ENCODE results near the gene CDH8.
"Not testable (repeated sequence)": the region's sequence is repeated elsewhere in the genome, so short reads cannot be mapped to it uniquely, and the experiment has no call there.

CDH8 gene

GRCh38 chr16:61858988-61859387 lies 177.2 kb downstream of the CDH8 start:
- DNase-seq (ENCODE audit: low read depth) = no peak

GRCh38 chr16:61842666-61843065 lies 193.6 kb downstream of the CDH8 start:
- no peak for DNase-seq (ENCODE audit: low read depth)

DNA sequence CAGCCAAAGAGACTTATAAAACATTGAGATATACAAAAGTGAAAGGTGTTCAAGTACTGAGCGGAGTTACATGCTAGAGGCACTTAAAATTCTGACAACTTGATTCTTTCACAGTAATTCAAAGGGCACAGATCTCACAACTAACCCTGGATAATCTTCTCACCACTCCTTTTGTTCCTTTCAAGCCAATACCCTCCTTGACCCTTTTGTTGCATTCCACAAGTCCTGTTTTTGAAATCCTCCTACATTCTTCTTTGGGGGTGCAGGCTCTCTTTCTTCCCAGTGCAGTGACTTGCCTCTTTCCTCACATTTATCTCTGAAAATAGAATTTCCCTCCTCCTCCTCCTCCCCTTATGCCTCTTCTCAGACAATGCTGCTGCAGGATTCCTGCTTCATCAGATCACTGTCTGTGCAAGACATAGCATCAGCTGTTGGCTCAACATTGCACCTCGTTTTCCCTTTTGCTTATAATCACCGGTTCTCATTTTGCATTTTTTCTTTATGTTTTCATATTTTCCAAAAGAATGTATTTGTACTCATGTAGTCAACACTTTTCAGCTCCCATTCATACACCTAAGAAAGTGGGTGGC lies 199.3 kb downstream of the CDH8 start:
- DNase-seq (ENCODE audit: low read depth) = no peak

DNA sequence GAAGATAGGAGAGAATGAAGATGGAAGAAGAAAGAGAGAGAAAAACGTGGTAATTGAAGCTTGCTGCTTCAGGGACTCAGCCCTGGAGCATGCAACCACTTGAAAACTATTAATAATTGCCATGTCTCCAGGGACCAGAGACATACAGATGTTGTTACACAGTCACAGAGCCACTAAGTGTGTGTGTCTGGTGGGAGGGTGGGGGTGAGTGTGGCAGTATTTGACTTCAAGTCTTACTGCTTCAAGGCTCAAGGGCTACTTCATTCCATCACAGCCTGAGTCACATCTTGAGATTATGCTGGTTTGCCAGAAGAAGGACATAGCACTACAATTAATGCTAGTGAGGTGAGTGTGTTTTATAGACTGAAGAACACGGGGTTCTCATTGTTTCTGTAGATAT lies 202.2 kb downstream of the CDH8 start:
- no peak for DNase-seq (ENCODE audit: low read depth)

GRCh38 chr16:61831351-61831917 lies 204.8 kb downstream of the CDH8 start:
- DNase-seq (ENCODE audit: low read depth) = no peak

DNA sequence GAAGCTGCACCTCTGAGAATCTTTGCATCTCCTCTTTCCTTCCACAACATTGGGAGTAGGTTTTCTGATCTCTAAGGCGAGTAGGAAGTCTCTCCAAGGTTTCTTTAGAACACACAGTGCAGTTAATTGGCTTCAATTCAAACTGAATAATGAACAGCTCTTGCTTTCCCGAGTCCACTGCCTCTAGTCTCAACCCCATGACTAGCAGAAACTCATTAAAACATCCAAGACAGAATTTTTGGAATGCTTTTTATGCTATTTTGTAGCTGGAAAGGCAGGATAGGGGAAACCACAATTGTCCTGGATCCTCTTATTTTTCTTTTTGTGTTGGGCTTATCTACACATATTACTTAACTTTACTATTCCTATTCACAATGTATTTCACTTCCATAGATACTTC lies 206.6 kb downstream of the CDH8 start:
- DNase-seq (ENCODE audit: low read depth) = no peak

GRCh38 chr16:61823326-61823725 lies 212.9 kb downstream of the CDH8 start:
- no peak for DNase-seq (ENCODE audit: low read depth)

- DNase-seq (ENCODE audit: low read depth) = no peak
Measured at GRCh38 chr16:61820820-61821219, 215.4 kb downstream of the CDH8 start.

DNA sequence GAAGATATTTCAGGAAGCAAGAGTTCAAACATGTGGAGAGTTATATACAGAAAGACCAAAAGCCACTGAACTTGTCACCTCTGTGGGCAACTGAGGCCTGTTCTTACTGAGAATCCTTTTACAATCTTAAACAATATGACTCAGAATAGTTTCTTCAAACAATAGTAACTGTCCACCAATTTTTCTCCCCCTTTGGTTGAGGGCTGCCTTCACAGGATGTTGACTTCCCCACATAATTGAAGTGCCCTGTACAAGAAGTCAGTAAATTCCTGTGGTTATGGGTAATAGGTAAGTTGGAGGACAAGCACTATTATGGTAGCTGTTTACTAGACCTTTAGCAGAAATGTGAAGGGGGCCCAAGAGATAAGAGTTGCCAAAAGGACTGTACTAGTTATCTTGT lies 215.8 kb downstream of the CDH8 start:
- DNase-seq (ENCODE audit: low read depth) = no peak

- no peak for DNase-seq (ENCODE audit: low read depth)
Measured at GRCh38 chr16:61818850-61819249, 217.4 kb downstream of the CDH8 start.

DNA sequence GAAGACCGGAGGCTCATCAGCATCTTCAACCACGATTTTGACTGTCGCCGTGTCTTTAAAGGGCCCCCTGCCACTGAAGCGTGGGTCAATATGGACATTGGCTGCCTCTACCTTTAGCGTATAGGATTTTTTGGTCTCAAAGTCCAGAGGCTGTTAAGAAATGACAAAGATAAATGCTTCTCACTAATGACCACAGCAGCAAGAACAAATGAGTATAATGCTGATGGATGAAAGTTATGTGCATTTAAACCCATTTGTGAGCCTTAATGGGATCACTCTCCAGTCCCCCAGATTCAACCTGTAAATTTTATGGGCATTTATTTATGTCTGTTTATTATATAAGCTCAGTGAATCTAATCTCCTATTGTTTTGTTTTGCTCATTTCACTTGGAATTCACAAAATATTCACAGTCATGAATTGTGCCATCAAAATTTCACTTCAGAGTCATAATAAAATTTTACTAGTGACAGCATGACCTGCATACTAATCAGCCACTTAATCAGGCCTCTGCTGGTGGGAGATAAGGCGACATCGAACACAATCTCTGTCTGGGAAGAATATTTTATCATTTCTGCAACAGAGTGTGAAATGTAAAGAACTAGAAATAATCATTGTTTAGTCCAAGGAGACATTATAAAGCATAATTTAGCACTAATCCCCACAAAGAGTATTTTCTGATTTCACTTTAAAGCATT lies 218.5 kb downstream of the CDH8 start:
- no peak for DNase-seq (ENCODE audit: low read depth)

- DNase-seq (ENCODE audit: low read depth) = no peak
Measured at GRCh38 chr16:61814726-61815347, 221.4 kb downstream of the CDH8 start.

GRCh38 chr16:61813339-61813738 lies 222.9 kb downstream of the CDH8 start:
- no peak for DNase-seq (ENCODE audit: low read depth)

- DNase-seq (ENCODE audit: low read depth) = no peak
Measured at GRCh38 chr16:61812251-61812650, 224.0 kb downstream of the CDH8 start.

GRCh38 chr16:61807551-61807950 lies 228.7 kb downstream of the CDH8 start:
- DNase-seq (ENCODE audit: low read depth) = no peak

- not testable (repeated sequence) for DNase-seq (ENCODE audit: low read depth)
Measured at GRCh38 chr16:61801217-61801616, 235.0 kb downstream of the CDH8 start.

GRCh38 chr16:61798741-61799140 lies 237.5 kb downstream of the CDH8 start:
- DNase-seq (ENCODE audit: low read depth) = no peak

DNA sequence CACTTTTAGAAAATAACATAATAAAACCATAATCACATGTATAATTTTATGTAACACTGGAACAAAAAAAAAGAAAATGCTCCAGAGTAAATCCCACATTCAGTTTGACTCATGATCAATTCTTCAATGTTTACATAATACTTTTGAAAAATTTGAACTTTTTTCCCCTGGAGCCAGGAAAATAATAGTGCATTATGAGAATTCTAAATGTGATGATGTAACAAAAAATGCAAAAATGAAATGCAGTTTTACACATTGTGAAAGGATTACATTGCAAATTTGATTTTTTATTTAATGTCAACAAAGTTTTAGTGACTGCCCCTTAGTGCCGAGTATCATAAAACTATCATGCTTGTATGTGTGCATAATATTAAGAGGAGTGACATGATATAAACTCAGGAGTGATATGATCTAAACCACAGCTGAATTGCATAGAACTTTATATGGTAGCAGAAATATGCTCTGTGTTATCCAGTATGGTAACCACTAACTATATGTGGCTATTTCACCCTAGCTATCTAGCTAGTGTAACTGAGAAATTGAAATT lies 238.2 kb downstream of the CDH8 start:
- DNase-seq (ENCODE audit: low read depth) = no peak

- DNase-seq (ENCODE audit: low read depth) = no peak
Measured at GRCh38 chr16:61797296-61797795, 238.9 kb downstream of the CDH8 start.

DNA sequence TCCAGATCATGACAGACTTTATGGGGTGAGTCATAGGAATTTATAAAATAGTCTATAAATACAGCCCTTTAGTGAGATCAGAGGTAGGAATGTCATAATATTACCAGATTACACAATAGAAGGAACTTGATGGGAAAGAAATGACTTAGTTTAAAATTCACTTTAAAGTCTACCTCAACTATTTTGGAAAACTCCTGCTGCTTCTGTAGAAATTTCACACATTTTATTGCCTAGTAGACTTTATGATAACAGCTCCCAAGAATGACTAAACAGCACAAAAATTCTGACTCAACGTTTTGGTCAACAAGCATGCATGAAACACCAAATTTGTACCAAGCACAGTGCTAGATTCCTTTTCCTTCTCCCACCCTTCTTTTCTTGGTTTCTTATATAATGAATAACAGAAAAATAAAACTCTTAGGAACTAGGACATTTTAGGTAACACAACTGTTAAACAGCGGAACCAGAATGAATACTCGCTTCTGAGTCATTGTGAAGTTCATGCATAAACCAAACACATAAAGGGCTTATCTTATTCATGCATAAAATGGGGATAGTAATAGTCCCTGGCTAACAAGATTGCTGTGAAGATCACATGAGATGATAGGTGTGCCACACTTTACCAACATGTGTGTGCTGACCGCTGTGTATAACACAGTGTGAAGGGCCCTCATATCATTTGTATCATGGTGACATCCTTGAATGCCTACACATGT lies 243.9 kb downstream of the CDH8 start:
- no peak for DNase-seq (ENCODE audit: low read depth)

DNA sequence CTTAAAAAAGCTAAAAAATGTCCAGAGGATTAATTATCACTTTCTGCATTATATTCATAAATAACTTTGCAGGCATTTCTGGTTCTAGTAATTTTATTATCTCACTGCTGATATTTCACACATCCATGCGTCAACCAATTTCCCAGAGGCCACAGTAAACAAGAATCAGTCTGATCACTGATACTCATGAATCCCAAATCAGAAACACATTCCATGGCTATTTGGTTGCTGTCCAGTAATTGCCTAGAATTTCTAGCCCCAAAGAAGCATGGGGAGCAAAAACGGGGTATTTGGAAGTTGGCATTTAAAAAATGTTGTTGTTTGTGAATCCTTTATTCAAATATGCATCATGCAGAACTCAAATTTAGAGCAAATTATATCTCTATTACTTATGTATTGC lies 244.8 kb downstream of the CDH8 start:
- DNase-seq (ENCODE audit: low read depth) = no peak

DNA sequence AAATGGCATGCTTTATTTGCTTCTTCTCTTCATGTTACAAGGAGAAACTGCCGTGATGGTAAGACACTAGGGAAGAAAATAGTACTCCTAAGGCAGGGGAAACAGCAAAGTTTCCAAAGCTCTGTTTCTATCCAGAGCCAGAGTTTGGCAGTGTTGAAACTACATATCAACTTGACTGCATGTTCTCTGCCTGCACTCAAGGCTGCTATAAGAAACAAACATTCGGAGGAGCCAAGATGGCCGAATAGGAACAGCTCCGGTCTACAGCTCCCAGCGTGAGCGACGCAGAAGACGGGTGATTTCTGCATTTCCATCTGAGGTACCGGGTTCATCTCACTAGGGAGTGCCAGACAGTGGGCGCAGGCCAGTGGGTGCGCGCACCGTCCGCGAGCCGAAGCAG lies 254.4 kb downstream of the CDH8 start:
- not testable (repeated sequence) for DNase-seq (ENCODE audit: low read depth)
